PC-3 (cell line): Measurements from ENCODE around the gene PCDHGB4. TPM values are rescaled to one million over a fixed set of nuclear protein-coding genes. Genes with fewer than 3 reads are reported as not detected.

Source experiments
- ATAC-seq: fragments of 200-7000 bp; cut with Tn5 transposase; 2 replicates; pipeline ENCODE4 v1.9.1; 2020; ENCODE audit warnings: mild to moderate bottlenecking, moderate library complexity
- BruUV-seq: library from RNA; stranded (reverse); fragments of 400-500 nt; replicated peaks from 2 replicates; lab custom pipeline; 2021; lab: Mats Ljungman, UMichigan
- CTCF ChIA-PET: fragments of 300-600 bp; sonication (Branson Sonifier 250); formaldehyde crosslinking; loops from one replicate; lab custom pipeline; 2022; ENCODE audit warnings: antibody characterized with exemption; lab: Charles Lee
- POLR2A ChIA-PET: fragments of 300-600 bp; sonication (Branson Sonifier 250); formaldehyde crosslinking; loops from one replicate; lab custom pipeline; 2022; ENCODE audit warnings: antibody characterized with exemption; ENCODE audit not compliant: unreplicated experiment; lab: Charles Lee
- DNase-seq: peaks from one replicate; pipeline ENCODE4 v3.0.0-alpha.2; 2015
- H2AFZ ChIP-seq: fragments of 300-600 bp; sonication (generic); 2 replicates; pipeline ENCODE4 v1.6.0; 2016; ENCODE audit warnings: antibody characterized with exemption, low read length
- H3F3A ChIP-seq: fragments of 300-600 bp; sonication (generic); one replicate; pipeline ENCODE4 v1.6.0; 2017; ENCODE audit warnings: antibody characterized with exemption, low read length, control low read depth, mild to moderate bottlenecking; ENCODE audit not compliant: unreplicated experiment
- H3K27ac ChIP-seq: fragments of 300-600 bp; sonication (generic); 2 replicates; pipeline ENCODE4 v1.5.1; 2016; ENCODE audit warnings: mild to moderate bottlenecking, low read length
- H3K27me3 ChIP-seq: fragments of 300-600 bp; sonication (generic); 2 replicates; pipeline ENCODE4 v1.6.1; 2016; ENCODE audit warnings: low read length, mixed read lengths
- H3K36me3 ChIP-seq: fragments of 300-600 bp; sonication (generic); 2 replicates; pipeline ENCODE4 v1.6.1; 2016; ENCODE audit warnings: low read depth, mixed run types, low read length, mixed read lengths
- H3K4me1 ChIP-seq: fragments of 300-600 bp; sonication (generic); 2 replicates; pipeline ENCODE4 v1.5.1; 2016; ENCODE audit warnings: low read length; ENCODE audit not compliant: insufficient read depth
- H3K4me2 ChIP-seq: fragments of 300-600 bp; sonication (generic); 2 replicates; pipeline ENCODE4 v1.6.0; 2016; ENCODE audit warnings: low read length
- H3K4me3 ChIP-seq: fragments of 300-600 bp; sonication (generic); 2 replicates; pipeline ENCODE4 v1.5.1; 2016; ENCODE audit warnings: mild to moderate bottlenecking, low read length, mixed read lengths
- H3K79me2 ChIP-seq: fragments of 300-600 bp; sonication (generic); 2 replicates; pipeline ENCODE4 v1.6.1; 2017; ENCODE audit warnings: low read length, mixed read lengths
- H3K9ac ChIP-seq: fragments of 300-600 bp; sonication (generic); 2 replicates; pipeline ENCODE4 v1.6.0; 2016; ENCODE audit warnings: mild to moderate bottlenecking, low read length
- H3K9me2 ChIP-seq: fragments of 300-600 bp; sonication (generic); replicated peaks from 2 replicates; pipeline ENCODE4 v1.6.1; 2016; ENCODE audit warnings: mixed run types, low read length, mixed read lengths
- H3K9me3 ChIP-seq: fragments of 300-600 bp; sonication (generic); 2 replicates; pipeline ENCODE4 v1.6.1; 2016; ENCODE audit warnings: low read length, mixed read lengths
- H4K20me1 ChIP-seq: fragments of 300-600 bp; sonication (generic); 2 replicates; pipeline ENCODE4 v1.6.1; 2016; ENCODE audit warnings: low read length, mixed read lengths
- EZH2 ChIP-seq: fragments of 300-600 bp; sonication (generic); IDR thresholded peaks from one replicate; pipeline ENCODE4 v1.6.1; 2017; ENCODE audit warnings: antibody characterized with exemption, mild to moderate bottlenecking, low read length; ENCODE audit not compliant: unreplicated experiment
- EZH2phosphoT487 ChIP-seq: fragments of 300-600 bp; sonication (generic); IDR thresholded peaks from 2 replicates; pipeline ENCODE4 v1.6.1; 2018; ENCODE audit warnings: mild to moderate bottlenecking, antibody characterized with exemption, low read length, borderline replicate concordance
- intact Hi-C: fragments of 100-400 bp; cut with micrococcal nuclease; formaldehyde crosslinking; loops from 2 replicates; pipeline ENCODE4 v1.9.0; 2023
- total RNA-seq: library from RNA; depleted of rRNA; stranded (reverse); fragments of >200 nt; gene quantifications from 2 replicates; pipeline ENCODE4 v1.2.3, GENCODE V29; 2014
- TF ChIP-seq, protein P1 (sequence below): fragments of 300-600 bp; sonication (generic); conservative IDR thresholded peaks from 2 replicates; pipeline ENCODE4 v1.5.1; 2017; ENCODE audit warnings: antibody characterized with exemption, low read depth, mild to moderate bottlenecking, low read length

PCDHGB4 gene
- total RNA-seq, 1 experiment from 2014 or later, result 0.73 TPM

DNA sequence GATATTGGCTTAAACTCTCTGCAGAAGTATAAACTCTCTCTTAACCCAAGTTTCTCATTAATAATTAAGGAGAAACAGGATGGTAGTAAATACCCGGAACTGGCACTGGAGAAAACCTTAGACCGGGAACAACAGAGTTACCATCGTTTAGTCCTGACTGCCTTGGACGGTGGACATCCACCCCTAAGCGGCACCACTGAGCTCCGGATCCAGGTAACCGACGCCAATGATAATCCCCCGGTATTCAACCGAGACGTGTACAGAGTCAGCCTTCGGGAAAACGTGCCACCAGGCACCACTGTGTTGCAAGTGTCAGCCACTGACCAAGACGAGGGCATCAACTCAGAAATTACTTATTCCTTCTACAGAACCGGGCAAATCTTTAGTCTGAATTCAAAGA is 11.1 kb downstream of the PCDHGB4 start:
- BruUV-seq, result no TSS peak
- H3K9me2 ChIP-seq, result no peaks in the 10 kb centered on the region
- no peaks in the 10 kb centered on the region for H3K4me1 ChIP-seq
- peaks cover 7% of the 10 kb centered on the region; the same call in 1 of the 2 replicates for H3K9me3 ChIP-seq
- no peaks in the 10 kb centered on the region for H3F3A ChIP-seq
- H3K36me3 ChIP-seq, result peaks cover 9% of the 10 kb centered on the region; the same call in 1 of the 2 replicates
- ChIA-PET CTCF (interaction anchor here (2.4 kb wide), 1 partner anchor 126 kb away, joined by 7 read pairs; no protein-coding TSS in a partner anchor), POLR2A (no interaction called here)
- intact Hi-C loops, result loop anchor here (5.0 kb wide), 1 partner anchor 109 kb away; no protein-coding TSS in a partner anchor
- H3K27ac ChIP-seq, result no peak overlapping the region
- H3K9ac ChIP-seq, result no peak overlapping the region
- H3K4me3 ChIP-seq, result peak overlapping the region; percentile 23
- ATAC-seq, result no peak
- no peak for DNase-seq
- no peak overlapping the region for H2AFZ ChIP-seq
- TF ChIP-seq EZH2, result no peak
- no peak for TF ChIP-seq EZH2phosphoT487
- H4K20me1 ChIP-seq, result no peaks in the 10 kb centered on the region
- H3K4me2 ChIP-seq, result no peak overlapping the region
- H3K27me3 ChIP-seq, result no peaks in the 10 kb centered on the region
- no peaks in the 10 kb centered on the region for H3K79me2 ChIP-seq

GRCh38 chr5:141399555-141400258 is 12.2 kb downstream of the PCDHGB4 start:
- Histone ChIP-seq H3K9me2 (no peaks in the 10 kb centered on the region), H3K27me3 (no peaks in the 10 kb centered on the region), H3K36me3 (peaks cover 9% of the 10 kb centered on the region; the same call in 1 of the 2 replicates), H4K20me1 (no peaks in the 10 kb centered on the region), H2AFZ (no peak overlapping the region), H3K4me3 (no peak overlapping the region), H3K9me3 (peaks cover 7% of the 10 kb centered on the region; the same call in 1 of the 2 replicates), H3K9ac (no peak overlapping the region), H3K4me2 (no peak overlapping the region), H3F3A (no peaks in the 10 kb centered on the region), H3K79me2 (no peaks in the 10 kb centered on the region), H3K4me1 (no peaks in the 10 kb centered on the region), H3K27ac (no peak overlapping the region)
- no peak for ATAC-seq
- intact Hi-C loops, result loop anchor here (5.0 kb wide), 1 partner anchor 108 kb away; no protein-coding TSS in a partner anchor
- BruUV-seq, result no TSS peak
- no peak for DNase-seq
- TF ChIP-seq EZH2 (no peak), EZH2phosphoT487 (no peak)
- TF ChIP-seq, protein P1, sequence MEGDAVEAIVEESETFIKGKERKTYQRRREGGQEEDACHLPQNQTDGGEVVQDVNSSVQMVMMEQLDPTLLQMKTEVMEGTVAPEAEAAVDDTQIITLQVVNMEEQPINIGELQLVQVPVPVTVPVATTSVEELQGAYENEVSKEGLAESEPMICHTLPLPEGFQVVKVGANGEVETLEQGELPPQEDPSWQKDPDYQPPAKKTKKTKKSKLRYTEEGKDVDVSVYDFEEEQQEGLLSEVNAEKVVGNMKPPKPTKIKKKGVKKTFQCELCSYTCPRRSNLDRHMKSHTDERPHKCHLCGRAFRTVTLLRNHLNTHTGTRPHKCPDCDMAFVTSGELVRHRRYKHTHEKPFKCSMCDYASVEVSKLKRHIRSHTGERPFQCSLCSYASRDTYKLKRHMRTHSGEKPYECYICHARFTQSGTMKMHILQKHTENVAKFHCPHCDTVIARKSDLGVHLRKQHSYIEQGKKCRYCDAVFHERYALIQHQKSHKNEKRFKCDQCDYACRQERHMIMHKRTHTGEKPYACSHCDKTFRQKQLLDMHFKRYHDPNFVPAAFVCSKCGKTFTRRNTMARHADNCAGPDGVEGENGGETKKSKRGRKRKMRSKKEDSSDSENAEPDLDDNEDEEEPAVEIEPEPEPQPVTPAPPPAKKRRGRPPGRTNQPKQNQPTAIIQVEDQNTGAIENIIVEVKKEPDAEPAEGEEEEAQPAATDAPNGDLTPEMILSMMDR, result no peak
- ChIA-PET CTCF (no interaction called here), POLR2A (no interaction called here)

DNA sequence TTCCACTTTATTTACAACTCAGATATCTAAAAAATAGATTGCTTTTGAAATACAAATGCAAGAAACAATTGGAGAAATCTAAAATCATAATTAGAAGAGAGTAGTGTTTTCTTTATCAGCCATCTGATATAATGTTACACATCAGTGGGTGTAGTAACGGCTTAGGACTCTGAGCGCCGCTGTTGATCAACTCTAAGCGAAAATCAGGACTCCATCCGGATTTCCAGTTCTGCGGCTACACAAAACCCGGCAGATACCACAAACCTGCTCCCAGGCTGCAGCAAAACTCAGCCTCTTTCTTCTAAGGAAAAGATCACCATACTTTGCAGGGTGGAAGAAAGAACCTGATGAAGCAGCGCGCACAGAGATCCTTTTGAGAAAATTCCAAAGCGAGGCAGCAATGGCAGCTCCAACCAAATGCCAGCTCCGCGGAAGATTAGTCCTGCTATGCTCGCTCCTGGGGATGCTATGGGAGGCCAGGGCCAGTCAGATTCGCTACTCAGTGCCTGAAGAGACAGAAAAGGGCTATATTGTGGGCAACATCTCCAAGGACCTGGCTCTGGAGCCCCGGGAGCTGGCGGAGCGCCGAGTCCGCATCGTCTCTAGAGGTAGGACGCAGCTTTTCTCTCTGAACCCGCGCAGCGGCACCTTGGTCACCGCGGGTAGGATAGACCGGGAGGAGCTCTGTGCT is 15.2 kb downstream of the PCDHGB4 start, which contains the start of gene PCDHGA9:
Gene PCDHGA9, plus strand, starts transcription at position 226 of the 691 bp plus-strand sequence. Its CDS starts 175 bp downstream, at position 401.
- Histone ChIP-seq H3K4me2 (no peak within 1 kb of the TSS), H3K9ac (no peak within 1 kb of the TSS), H3K9me3 (peaks cover 14% of the 10 kb centered on the region; the same call in 1 of the 2 replicates), H3K27ac (no peak within 1 kb of the TSS), H4K20me1 (no peaks in the 10 kb centered on the region), H3K79me2 (no peaks in the 10 kb centered on the region), H3K9me2 (no peaks in the 10 kb centered on the region), H3F3A (no peaks in the 10 kb centered on the region), H3K4me3 (no peak within 1 kb of the TSS), H3K36me3 (peaks cover 9% of the 10 kb centered on the region; the same call in 1 of the 2 replicates), H3K27me3 (no peaks in the 10 kb centered on the region), H2AFZ (no peak within 1 kb of the TSS), H3K4me1 (no peaks in the 10 kb centered on the region)
- no TSS peak for BruUV-seq
- TF ChIP-seq, protein P1, result no peak
- TF ChIP-seq EZH2 (no peak), EZH2phosphoT487 (no peak)
- CTCF ChIA-PET, result no interaction called here
- ATAC-seq (no peak), DNase-seq (no peak)
- intact Hi-C loops, result no loop called here
- POLR2A ChIA-PET, result no interaction called here
